Adipose tissue (tissue), 3 donors: Measurements from ENCODE around the gene CAPZB. TPM values are rescaled to one million over a fixed set of nuclear protein-coding genes. Genes with fewer than 3 reads are reported as not detected.
"Not testable (repeated sequence)": the region's sequence is repeated elsewhere in the genome, so short reads cannot be mapped to it uniquely, and the experiment has no call there.

ENCODE experiments used
- H3K27ac ChIP-seq: one replicate; pipeline ENCODE4 v1.5.1; 2013; ENCODE audit warnings: low read depth, low read length
- WGBS, 3 donors: extraction: QIAGEN DNeasy Blood & Tissue Kit; methylation state at CpG; one replicate each; pipeline ENCODE4 v1.1.7; 2013; 5-methylcytosine and 5-hydroxymethylcytosine counted together
- polyA plus RNA-seq, 3 donors: library from polyadenylated mRNA; stranded (reverse); fragments of 200-250 nt; gene quantifications; one replicate each; pipeline ENCODE4 v1.2.3, GENCODE V29; 2013
- donor health status: healthy with polysubstance abuse.
- donor health status: Bipolar disorder and iron deficiency.
- donor health status: healthy.

The CAPZB gene
- polyA plus RNA-seq, 3 donors, result 69.7 to 265 (median 214) TPM

- 73 to 85% (median 84%) methylated on average over 13 of the region's 13 CpGs for WGBS, 3 donors
- H3K27ac ChIP-seq, result no peak overlapping the region
Measured at GRCh38 chr1:19317126-19317910, 168.0 kb downstream of the CAPZB start.

GRCh38 chr1:19315378-19316198 lies 169.8 kb downstream of the CAPZB start:
- WGBS, 3 donors, result 48 to 83% (median 73%) methylated on average over 17 of the region's 17 CpGs
- H3K27ac ChIP-seq, result no peak overlapping the region

- 71 to 86% (median 71%) methylated on average over 10 of the region's 10 CpGs for WGBS, 3 donors
- H3K27ac ChIP-seq, result no peak overlapping the region
Measured at GRCh38 chr1:19313961-19314882, 171.1 kb downstream of the CAPZB start.

- no peak overlapping the region for H3K27ac ChIP-seq
- WGBS, 3 donors, result 86 to 96% (median 87%) methylated on average over 4 of the region's 4 CpGs
Measured at GRCh38 chr1:19313636-19313959, 171.7 kb downstream of the CAPZB start.

GRCh38 chr1:19312782-19313635 lies 172.3 kb downstream of the CAPZB start:
- WGBS, 3 donors, result 35 to 42% (median 35%) methylated on average over 20 of the region's 20 CpGs
- no peak overlapping the region for H3K27ac ChIP-seq

GRCh38 chr1:19311931-19312781 lies 173.2 kb downstream of the CAPZB start, which contains the start of the genes AKR7A2 and SLC66A1:
Gene AKR7A2, minus strand, starts transcription at chr1:19312144. Its CDS starts 20 bp downstream, at chr1:19312124.
Gene SLC66A1, plus strand, starts transcription at chr1:19312326. Its CDS starts 5,352 bp downstream, at chr1:19317678.
- WGBS, 3 donors, result 0 to 1% (median 0%) methylated on average over 80 to 105 of the region's 105 CpGs
- H3K27ac ChIP-seq, result peak within 1 kb of the TSS; percentile 48

- H3K27ac ChIP-seq, result peak overlapping the region; percentile 11
- 0 to 1% (median 1%) methylated on average over 27 to 29 of the region's 29 CpGs for WGBS, 3 donors
Measured at GRCh38 chr1:19311503-19311930, 173.8 kb downstream of the CAPZB start.

GRCh38 chr1:19310720-19311502 lies 174.4 kb downstream of the CAPZB start:
- no peak overlapping the region for H3K27ac ChIP-seq
- 38 to 52% (median 46%) methylated on average over 13 of the region's 13 CpGs for WGBS, 3 donors

- no peak overlapping the region for H3K27ac ChIP-seq
- 88 to 92% (median 92%) methylated on average over 7 of the region's 7 CpGs for WGBS, 3 donors
Measured at GRCh38 chr1:19310061-19310460, 175.3 kb downstream of the CAPZB start.

GRCh38 chr1:19309123-19309813 lies 176.1 kb downstream of the CAPZB start:
- WGBS, 3 donors, result 84 to 90% (median 85%) methylated on average over 6 of the region's 6 CpGs
- no peak overlapping the region for H3K27ac ChIP-seq

GRCh38 chr1:19308509-19308907 lies 176.8 kb downstream of the CAPZB start:
- no peak overlapping the region for H3K27ac ChIP-seq
- WGBS, 3 donors, result 92 to 98% (median 96%) methylated on average over 3 of the region's 3 CpGs

- WGBS, 3 donors, result 87 to 94% (median 91%) methylated on average over 10 of the region's 10 CpGs
- H3K27ac ChIP-seq, result no peak overlapping the region
Measured at GRCh38 chr1:19307794-19308508, 177.4 kb downstream of the CAPZB start.

GRCh38 chr1:19306941-19307340 lies 178.4 kb downstream of the CAPZB start:
- no peak overlapping the region for H3K27ac ChIP-seq
- 89 to 97% (median 96%) methylated on average over 6 of the region's 6 CpGs for WGBS, 3 donors

GRCh38 chr1:19305880-19306279 lies 179.5 kb downstream of the CAPZB start:
- 88 to 95% (median 93%) methylated on average over 11 of the region's 11 CpGs for WGBS, 3 donors
- H3K27ac ChIP-seq, result no peak overlapping the region

GRCh38 chr1:19304081-19304480 lies 181.3 kb downstream of the CAPZB start:
- H3K27ac ChIP-seq, result not testable (repeated sequence)
- 92 to 98% (median 94%) methylated on average over 6 to 10 of the region's 10 CpGs for WGBS, 3 donors
